ENCODE results near the gene PLXNB2.

PLXNB2 gene

DNA sequence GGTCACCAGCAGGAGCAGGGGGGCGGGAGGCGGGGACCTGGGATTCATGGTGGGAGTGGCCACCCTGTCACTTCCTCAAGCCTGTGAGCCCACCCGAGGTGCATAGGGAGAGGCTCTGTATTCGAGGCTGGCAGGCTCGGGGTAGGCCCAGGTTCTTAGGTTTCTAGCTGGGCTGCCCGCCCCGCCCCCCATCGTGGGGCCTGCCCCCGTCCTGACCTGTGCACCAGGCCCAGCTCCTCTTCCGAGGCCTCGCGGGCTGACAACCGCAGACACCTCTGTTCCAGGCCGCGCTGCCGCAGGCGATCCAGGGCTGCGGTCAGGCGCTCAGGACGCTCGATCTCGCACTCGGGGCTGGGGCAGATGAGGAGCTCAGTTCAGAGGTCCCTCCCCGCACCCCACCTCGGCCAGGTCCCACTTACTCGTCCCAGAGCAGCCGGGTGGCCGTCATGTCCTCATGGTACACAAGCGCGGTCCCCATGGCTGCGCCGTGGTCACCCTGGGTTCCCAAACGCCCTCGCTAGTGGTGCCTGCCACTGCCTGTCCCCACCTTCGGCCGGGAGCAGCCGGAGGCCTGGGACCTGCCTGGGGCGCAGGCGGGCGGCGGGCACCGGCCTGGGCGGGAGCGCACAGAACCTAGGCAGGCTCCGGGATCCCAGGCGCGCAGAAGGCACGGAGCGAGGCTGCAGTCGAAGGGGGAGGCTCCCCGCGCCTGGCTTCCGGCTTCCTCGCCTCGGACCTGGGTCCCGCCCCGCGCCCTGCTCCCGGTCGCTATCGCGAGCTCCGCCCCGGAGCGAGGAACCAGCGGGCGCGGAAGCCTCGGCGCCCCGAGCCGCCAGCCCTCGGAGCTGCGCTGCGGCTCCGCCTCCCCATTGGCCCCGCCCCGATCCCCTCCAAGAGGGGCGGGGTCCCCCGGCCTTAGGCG is 56.6 kb downstream of the PLXNB2 start, which contains the start of gene HDAC10:
Gene HDAC10 (minus strand): TSS at position 711 of the 922 bp plus-strand sequence. CDS start 233 bp downstream, at position 478.
- peak; percentile 92 for DNase-seq (ENCODE audit: low spot score)

GRCh38 chr22:50250249-50250554 is 57.2 kb downstream of the PLXNB2 start:
- no peak for DNase-seq (ENCODE audit: low spot score)

GRCh38 chr22:50249341-50250248 is 57.9 kb downstream of the PLXNB2 start:
- DNase-seq (ENCODE audit: low spot score) = no peak

GRCh38 chr22:50248196-50249081 is 59.0 kb downstream of the PLXNB2 start:
- no peak for DNase-seq (ENCODE audit: low spot score)

DNA sequence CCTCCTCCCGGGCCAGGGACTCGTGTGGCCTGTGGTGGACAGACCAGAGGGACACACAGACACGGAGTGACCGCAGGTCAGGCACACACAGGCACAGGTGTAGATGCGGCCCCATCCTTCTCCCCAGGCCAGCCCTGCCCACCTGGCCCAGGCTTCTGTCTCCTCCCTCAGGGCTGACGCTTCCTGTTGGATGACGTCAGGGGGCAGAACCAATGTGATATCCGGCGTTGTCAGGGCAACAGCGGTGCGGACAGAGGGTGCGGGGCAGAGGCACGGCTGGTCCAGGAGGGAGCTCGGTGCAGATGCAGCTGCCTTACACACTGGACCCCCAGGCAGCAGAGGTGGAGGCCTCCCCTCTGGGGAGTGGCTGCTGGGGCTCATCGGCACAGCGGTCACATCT is 59.7 kb downstream of the PLXNB2 start:
- no peak for DNase-seq (ENCODE audit: low spot score)

- DNase-seq (ENCODE audit: low spot score) = peak; percentile 80
These were observed 60.9 kb downstream of the PLXNB2 start for GRCh38 chr22:50246242-50247175.

DNA sequence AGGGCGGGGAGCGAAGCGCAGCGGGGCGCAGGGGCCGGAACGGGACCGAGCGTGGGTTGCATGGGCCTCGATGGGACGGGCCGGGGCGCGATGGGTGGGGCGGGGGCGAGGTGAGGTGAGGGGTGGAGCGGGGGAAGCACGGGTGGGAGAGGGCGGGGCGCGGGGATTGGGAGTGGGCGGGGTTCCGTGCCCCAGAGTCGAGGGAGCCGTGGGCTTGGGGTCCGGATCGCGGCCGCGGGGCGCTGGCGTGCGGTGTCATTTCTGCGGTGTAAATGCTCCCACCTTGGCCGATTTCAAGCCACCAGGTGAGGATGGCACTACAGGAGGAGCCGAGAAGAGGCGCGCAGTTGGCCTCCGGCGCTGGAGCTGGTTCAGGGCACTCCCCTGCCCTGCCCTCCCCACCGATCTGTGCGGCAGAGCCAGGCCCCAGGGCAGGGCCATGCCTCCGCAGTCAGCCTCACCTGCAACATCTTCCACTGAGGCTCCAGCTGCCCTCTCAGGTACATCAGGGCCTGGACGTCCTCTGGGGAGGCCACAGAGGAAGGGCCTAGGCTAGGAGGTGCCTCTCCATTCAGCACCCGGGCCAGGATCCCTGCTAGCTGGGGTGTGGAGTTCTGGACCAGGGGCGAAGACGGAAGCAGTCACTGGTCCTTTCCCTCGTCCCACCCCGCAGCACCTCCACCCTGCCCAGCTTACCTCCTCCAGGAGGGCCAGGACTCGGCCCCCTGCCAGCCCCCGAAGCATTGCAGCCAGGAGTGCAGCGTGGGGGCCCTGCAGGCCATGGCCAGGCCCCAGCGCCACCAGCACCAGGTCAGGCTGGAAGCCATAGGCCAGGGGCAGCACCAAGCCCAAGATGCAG is 62.0 kb downstream of the PLXNB2 start:
- peak; percentile 61 for DNase-seq (ENCODE audit: low spot score)

- peak; percentile 95 for DNase-seq (ENCODE audit: low spot score)
These were observed 62.8 kb downstream of the PLXNB2 start, which contains the start of gene TUBGCP6 for GRCh38 chr22:50244420-50245213. Gene TUBGCP6 (minus strand): TSS chr22:50245023. CDS start chr22:50244459, 564 bp downstream.

- no peak for DNase-seq (ENCODE audit: low spot score)
These were observed 63.6 kb downstream of the PLXNB2 start for GRCh38 chr22:50243685-50244419.

- DNase-seq (ENCODE audit: low spot score) = no peak
These were observed 65.0 kb downstream of the PLXNB2 start for GRCh38 chr22:50242406-50242949.

DNA sequence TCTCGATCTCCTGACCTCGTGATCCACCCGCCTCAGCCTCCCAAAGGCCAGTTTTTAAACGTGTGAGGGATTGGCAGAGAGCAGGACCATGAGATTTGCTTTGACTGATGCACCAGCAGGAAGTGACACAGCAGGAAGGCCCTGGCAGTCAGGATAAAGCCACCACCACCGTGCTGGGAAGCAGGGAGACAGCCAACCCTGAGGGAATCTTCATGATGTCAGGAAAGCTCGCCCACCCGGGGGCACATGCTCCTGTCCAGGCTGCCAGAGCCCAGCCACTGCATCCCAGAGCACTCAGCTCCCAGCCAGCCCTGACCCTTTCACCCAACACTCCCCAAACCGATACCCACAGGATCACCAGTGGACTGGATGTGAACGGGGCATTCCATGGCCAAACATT is 68.7 kb downstream of the PLXNB2 start:
- DNase-seq (ENCODE audit: low spot score) = no peak

GRCh38 chr22:50236731-50237409 is 70.6 kb downstream of the PLXNB2 start:
- peak; percentile 74 for DNase-seq (ENCODE audit: low spot score)

DNA sequence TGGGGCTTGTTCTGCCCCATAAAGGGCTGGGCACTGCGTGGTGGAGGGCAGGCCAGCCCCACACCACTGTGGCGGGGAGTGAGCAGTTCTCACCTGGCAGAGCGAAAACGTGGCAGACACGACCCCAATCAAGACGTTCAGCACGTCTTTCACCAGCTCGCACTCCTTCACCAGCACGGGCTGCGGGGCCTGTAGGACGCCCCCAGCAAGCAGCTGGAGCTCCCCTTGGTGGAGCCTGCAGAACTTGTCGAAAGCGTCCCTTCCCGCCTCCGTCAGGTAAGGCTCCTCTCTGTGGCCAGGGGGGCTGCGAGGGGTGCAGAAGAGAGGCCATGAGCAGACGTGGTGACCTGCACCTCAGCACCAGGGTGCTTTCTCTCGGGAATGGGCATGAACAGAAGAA is 74.2 kb downstream of the PLXNB2 start:
- no peak for DNase-seq (ENCODE audit: low spot score)

DNA sequence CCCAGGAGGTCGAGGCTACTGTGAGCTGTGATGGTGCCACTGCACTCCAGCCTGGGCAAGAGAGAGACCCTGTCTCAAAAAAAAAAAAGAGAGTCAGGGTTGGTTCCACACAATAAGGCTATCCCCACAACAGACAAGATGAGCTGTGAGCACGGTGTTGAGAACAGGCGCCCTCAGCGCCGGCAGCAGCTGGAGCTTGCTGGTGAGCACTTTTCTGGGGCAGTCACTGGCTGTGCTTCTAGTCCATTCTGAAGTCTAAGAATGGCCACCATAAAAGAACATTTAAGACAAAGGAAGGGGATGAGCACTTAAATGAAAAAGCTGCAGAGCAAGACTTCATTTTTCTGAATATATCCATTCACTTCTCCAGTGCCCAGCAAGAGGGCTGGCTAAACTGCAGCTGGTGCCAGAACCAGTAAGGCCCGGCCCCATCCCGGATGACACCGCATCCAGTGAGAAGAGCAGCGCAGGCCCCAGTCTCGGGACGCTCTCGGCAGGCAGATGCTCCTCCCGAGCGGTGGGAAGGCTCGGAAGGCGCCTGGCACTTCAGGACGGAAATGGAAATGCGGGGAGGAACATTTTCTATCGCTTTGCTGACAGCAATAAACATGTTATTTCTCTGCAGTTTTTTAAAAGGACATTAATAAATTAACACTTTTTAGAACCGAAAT is 74.8 kb downstream of the PLXNB2 start:
- DNase-seq (ENCODE audit: low spot score) = no peak

GRCh38 chr22:50229370-50229769 is 78.1 kb downstream of the PLXNB2 start:
- DNase-seq (ENCODE audit: low spot score) = no peak

- no peak for DNase-seq (ENCODE audit: low spot score)
These were observed 79.1 kb downstream of the PLXNB2 start for GRCh38 chr22:50228366-50228765.
